ENCODE data around the gene PRKAR2B.

Gene PRKAR2B

GRCh38 chr7:107201795-107202450 lies 157.4 kb downstream of the PRKAR2B start:
- TF ChIP-seq GATA2 (IDR thresholded peaks at IDR 0.05; ENCODE audit: low read depth, low read length) (no peak), GATA3 (IDR thresholded peaks at IDR 0.05; ENCODE audit: low read depth, low read length) (no peak)

GRCh38 chr7:107203607-107204006 lies 159.1 kb downstream of the PRKAR2B start:
- TF ChIP-seq GATA2 (IDR thresholded peaks at IDR 0.05; ENCODE audit: low read depth, low read length) (no peak), GATA3 (IDR thresholded peaks at IDR 0.05; ENCODE audit: low read depth, low read length) (no peak)

GRCh38 chr7:107206136-107206535 lies 161.6 kb downstream of the PRKAR2B start:
- no peak for TF ChIP-seq GATA2 (IDR thresholded peaks at IDR 0.05; ENCODE audit: low read depth, low read length)
- no peak for TF ChIP-seq GATA3 (IDR thresholded peaks at IDR 0.05; ENCODE audit: low read depth, low read length)

- TF ChIP-seq GATA2 (IDR thresholded peaks at IDR 0.05; ENCODE audit: low read depth, low read length): no peak
- TF ChIP-seq GATA3 (IDR thresholded peaks at IDR 0.05; ENCODE audit: low read depth, low read length): no peak
These were observed 162.2 kb downstream of the PRKAR2B start for GRCh38 chr7:107206706-107207105.

GRCh38 chr7:107207459-107207858 lies 163.0 kb downstream of the PRKAR2B start:
- peak; percentile 49; the same call in 1 of the 2 replicates for TF ChIP-seq GATA2 (IDR thresholded peaks at IDR 0.05; ENCODE audit: low read depth, low read length)
- no peak for TF ChIP-seq GATA3 (IDR thresholded peaks at IDR 0.05; ENCODE audit: low read depth, low read length)

GRCh38 chr7:107208024-107208521 lies 163.6 kb downstream of the PRKAR2B start:
- no peak for TF ChIP-seq GATA2 (IDR thresholded peaks at IDR 0.05; ENCODE audit: low read depth, low read length)
- TF ChIP-seq GATA3 (IDR thresholded peaks at IDR 0.05; ENCODE audit: low read depth, low read length): no peak

- TF ChIP-seq GATA3 (IDR thresholded peaks at IDR 0.05; ENCODE audit: low read depth, low read length) (no peak), GATA2 (IDR thresholded peaks at IDR 0.05; ENCODE audit: low read depth, low read length) (0 out of 2 replicates have a peak, but pooled peaks have one; percentile 5)
These were observed 164.1 kb downstream of the PRKAR2B start for GRCh38 chr7:107208563-107208962.

GRCh38 chr7:107209565-107209964 lies 165.1 kb downstream of the PRKAR2B start:
- TF ChIP-seq GATA3 (IDR thresholded peaks at IDR 0.05; ENCODE audit: low read depth, low read length) (no peak), GATA2 (IDR thresholded peaks at IDR 0.05; ENCODE audit: low read depth, low read length) (no peak)

GRCh38 chr7:107210400-107210799 lies 165.9 kb downstream of the PRKAR2B start:
- TF ChIP-seq GATA3 (IDR thresholded peaks at IDR 0.05; ENCODE audit: low read depth, low read length) (no peak), GATA2 (IDR thresholded peaks at IDR 0.05; ENCODE audit: low read depth, low read length) (no peak)

All from SH-SY5Y (cell line).